ENCODE measurements around the gene SYNPR. TPM values are rescaled to one million over a fixed set of nuclear protein-coding genes. Genes with fewer than 3 reads are reported as not detected.

Gene SYNPR
- total RNA-seq, 1 experiment from 2014 or later, result 0.85 TPM

DNA sequence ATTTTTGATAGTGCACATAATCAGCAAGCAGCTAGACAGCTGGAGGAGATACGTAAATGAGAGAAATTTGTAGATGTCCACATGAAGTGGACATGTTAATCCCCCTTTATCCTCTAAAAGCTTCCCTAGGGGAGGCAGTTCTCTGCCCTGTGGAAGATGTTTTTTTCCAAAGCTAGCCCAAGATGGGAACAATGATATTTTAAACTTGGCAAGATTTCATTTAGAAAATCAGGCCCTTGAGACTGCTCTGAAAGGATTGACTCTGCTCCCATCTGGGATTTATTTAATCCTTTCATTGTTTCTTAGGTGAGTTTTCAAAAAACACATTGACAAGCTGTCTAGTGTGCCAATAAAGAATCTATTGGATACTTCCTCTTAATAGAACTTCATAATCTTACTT, 92.0 kb downstream of the SYNPR start:
- ChIA-PET POLR2A (no interaction called here), CTCF (interaction anchor here (2.2 kb wide), 1 partner anchor 292 kb away, joined by 5 read pairs; no protein-coding TSS in a partner anchor)
- Mint-ChIP-seq H3K4me1 (peaks cover 5% of the 10 kb centered on the region; the same call in 1 of the 2 replicates), H3K9me3 (peaks cover 11% of the 10 kb centered on the region), H3K27ac (no peak overlapping the region), H3K4me3 (no peak overlapping the region), H3K36me3 (peaks cover 3% of the 10 kb centered on the region; the same call in 1 of the 2 replicates), H3K27me3 (ENCODE audit: low read depth) (no peaks in the 10 kb centered on the region)
- TF ChIP-seq NR1H2 (CRISPR knock-in tag; IDR thresholded peaks at IDR 0.05) (no peak), CBFB (CRISPR knock-in tag; IDR thresholded peaks at IDR 0.05; ENCODE audit: low read depth) (no peak), NFE2L1 (CRISPR knock-in tag; IDR thresholded peaks at IDR 0.05) (no peak), GTF2I (CRISPR knock-in tag; conservative IDR thresholded peaks at IDR 0.05) (no peak), FOXJ3 (CRISPR knock-in tag; IDR thresholded peaks at IDR 0.05; ENCODE audit: borderline replicate concordance) (no peak)
- TF ChIP-seq, protein P1, sequence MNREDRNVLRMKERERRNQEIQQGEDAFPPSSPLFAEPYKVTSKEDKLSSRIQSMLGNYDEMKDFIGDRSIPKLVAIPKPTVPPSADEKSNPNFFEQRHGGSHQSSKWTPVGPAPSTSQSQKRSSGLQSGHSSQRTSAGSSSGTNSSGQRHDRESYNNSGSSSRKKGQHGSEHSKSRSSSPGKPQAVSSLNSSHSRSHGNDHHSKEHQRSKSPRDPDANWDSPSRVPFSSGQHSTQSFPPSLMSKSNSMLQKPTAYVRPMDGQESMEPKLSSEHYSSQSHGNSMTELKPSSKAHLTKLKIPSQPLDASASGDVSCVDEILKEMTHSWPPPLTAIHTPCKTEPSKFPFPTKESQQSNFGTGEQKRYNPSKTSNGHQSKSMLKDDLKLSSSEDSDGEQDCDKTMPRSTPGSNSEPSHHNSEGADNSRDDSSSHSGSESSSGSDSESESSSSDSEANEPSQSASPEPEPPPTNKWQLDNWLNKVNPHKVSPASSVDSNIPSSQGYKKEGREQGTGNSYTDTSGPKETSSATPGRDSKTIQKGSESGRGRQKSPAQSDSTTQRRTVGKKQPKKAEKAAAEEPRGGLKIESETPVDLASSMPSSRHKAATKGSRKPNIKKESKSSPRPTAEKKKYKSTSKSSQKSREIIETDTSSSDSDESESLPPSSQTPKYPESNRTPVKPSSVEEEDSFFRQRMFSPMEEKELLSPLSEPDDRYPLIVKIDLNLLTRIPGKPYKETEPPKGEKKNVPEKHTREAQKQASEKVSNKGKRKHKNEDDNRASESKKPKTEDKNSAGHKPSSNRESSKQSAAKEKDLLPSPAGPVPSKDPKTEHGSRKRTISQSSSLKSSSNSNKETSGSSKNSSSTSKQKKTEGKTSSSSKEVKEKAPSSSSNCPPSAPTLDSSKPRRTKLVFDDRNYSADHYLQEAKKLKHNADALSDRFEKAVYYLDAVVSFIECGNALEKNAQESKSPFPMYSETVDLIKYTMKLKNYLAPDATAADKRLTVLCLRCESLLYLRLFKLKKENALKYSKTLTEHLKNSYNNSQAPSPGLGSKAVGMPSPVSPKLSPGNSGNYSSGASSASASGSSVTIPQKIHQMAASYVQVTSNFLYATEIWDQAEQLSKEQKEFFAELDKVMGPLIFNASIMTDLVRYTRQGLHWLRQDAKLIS (CRISPR knock-in tag; IDR thresholded peaks at IDR 0.05; ENCODE audit: borderline replicate concordance), result no peak
- TF ChIP-seq, protein P2, sequence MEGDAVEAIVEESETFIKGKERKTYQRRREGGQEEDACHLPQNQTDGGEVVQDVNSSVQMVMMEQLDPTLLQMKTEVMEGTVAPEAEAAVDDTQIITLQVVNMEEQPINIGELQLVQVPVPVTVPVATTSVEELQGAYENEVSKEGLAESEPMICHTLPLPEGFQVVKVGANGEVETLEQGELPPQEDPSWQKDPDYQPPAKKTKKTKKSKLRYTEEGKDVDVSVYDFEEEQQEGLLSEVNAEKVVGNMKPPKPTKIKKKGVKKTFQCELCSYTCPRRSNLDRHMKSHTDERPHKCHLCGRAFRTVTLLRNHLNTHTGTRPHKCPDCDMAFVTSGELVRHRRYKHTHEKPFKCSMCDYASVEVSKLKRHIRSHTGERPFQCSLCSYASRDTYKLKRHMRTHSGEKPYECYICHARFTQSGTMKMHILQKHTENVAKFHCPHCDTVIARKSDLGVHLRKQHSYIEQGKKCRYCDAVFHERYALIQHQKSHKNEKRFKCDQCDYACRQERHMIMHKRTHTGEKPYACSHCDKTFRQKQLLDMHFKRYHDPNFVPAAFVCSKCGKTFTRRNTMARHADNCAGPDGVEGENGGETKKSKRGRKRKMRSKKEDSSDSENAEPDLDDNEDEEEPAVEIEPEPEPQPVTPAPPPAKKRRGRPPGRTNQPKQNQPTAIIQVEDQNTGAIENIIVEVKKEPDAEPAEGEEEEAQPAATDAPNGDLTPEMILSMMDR (IDR thresholded peaks at IDR 0.05), result no peak
- TF ChIP-seq, protein P3, sequence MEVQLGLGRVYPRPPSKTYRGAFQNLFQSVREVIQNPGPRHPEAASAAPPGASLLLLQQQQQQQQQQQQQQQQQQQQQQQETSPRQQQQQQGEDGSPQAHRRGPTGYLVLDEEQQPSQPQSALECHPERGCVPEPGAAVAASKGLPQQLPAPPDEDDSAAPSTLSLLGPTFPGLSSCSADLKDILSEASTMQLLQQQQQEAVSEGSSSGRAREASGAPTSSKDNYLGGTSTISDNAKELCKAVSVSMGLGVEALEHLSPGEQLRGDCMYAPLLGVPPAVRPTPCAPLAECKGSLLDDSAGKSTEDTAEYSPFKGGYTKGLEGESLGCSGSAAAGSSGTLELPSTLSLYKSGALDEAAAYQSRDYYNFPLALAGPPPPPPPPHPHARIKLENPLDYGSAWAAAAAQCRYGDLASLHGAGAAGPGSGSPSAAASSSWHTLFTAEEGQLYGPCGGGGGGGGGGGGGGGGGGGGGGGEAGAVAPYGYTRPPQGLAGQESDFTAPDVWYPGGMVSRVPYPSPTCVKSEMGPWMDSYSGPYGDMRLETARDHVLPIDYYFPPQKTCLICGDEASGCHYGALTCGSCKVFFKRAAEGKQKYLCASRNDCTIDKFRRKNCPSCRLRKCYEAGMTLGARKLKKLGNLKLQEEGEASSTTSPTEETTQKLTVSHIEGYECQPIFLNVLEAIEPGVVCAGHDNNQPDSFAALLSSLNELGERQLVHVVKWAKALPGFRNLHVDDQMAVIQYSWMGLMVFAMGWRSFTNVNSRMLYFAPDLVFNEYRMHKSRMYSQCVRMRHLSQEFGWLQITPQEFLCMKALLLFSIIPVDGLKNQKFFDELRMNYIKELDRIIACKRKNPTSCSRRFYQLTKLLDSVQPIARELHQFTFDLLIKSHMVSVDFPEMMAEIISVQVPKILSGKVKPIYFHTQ (CRISPR knock-in tag; IDR thresholded peaks at IDR 0.05), result no peak
- TF ChIP-seq, protein P4, sequence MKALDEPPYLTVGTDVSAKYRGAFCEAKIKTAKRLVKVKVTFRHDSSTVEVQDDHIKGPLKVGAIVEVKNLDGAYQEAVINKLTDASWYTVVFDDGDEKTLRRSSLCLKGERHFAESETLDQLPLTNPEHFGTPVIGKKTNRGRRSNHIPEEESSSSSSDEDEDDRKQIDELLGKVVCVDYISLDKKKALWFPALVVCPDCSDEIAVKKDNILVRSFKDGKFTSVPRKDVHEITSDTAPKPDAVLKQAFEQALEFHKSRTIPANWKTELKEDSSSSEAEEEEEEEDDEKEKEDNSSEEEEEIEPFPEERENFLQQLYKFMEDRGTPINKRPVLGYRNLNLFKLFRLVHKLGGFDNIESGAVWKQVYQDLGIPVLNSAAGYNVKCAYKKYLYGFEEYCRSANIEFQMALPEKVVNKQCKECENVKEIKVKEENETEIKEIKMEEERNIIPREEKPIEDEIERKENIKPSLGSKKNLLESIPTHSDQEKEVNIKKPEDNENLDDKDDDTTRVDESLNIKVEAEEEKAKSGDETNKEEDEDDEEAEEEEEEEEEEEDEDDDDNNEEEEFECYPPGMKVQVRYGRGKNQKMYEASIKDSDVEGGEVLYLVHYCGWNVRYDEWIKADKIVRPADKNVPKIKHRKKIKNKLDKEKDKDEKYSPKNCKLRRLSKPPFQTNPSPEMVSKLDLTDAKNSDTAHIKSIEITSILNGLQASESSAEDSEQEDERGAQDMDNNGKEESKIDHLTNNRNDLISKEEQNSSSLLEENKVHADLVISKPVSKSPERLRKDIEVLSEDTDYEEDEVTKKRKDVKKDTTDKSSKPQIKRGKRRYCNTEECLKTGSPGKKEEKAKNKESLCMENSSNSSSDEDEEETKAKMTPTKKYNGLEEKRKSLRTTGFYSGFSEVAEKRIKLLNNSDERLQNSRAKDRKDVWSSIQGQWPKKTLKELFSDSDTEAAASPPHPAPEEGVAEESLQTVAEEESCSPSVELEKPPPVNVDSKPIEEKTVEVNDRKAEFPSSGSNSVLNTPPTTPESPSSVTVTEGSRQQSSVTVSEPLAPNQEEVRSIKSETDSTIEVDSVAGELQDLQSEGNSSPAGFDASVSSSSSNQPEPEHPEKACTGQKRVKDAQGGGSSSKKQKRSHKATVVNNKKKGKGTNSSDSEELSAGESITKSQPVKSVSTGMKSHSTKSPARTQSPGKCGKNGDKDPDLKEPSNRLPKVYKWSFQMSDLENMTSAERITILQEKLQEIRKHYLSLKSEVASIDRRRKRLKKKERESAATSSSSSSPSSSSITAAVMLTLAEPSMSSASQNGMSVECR (CRISPR knock-in tag; IDR thresholded peaks at IDR 0.05; ENCODE audit: borderline replicate concordance), result no peak
- TF ChIP-seq, protein P5, sequence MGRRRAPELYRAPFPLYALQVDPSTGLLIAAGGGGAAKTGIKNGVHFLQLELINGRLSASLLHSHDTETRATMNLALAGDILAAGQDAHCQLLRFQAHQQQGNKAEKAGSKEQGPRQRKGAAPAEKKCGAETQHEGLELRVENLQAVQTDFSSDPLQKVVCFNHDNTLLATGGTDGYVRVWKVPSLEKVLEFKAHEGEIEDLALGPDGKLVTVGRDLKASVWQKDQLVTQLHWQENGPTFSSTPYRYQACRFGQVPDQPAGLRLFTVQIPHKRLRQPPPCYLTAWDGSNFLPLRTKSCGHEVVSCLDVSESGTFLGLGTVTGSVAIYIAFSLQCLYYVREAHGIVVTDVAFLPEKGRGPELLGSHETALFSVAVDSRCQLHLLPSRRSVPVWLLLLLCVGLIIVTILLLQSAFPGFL (CRISPR knock-in tag; IDR thresholded peaks at IDR 0.05; ENCODE audit: borderline replicate concordance), result no peak
- TF ChIP-seq, protein P6, sequence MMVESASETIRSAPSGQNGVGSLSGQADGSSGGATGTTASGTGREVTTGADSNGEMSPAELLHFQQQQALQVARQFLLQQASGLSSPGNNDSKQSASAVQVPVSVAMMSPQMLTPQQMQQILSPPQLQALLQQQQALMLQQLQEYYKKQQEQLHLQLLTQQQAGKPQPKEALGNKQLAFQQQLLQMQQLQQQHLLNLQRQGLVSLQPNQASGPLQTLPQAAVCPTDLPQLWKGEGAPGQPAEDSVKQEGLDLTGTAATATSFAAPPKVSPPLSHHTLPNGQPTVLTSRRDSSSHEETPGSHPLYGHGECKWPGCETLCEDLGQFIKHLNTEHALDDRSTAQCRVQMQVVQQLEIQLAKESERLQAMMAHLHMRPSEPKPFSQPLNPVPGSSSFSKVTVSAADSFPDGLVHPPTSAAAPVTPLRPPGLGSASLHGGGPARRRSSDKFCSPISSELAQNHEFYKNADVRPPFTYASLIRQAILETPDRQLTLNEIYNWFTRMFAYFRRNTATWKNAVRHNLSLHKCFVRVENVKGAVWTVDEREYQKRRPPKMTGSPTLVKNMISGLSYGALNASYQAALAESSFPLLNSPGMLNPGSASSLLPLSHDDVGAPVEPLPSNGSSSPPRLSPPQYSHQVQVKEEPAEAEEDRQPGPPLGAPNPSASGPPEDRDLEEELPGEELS (CRISPR knock-in tag; IDR thresholded peaks at IDR 0.05), result no peak
- TF ChIP-seq, protein P7, sequence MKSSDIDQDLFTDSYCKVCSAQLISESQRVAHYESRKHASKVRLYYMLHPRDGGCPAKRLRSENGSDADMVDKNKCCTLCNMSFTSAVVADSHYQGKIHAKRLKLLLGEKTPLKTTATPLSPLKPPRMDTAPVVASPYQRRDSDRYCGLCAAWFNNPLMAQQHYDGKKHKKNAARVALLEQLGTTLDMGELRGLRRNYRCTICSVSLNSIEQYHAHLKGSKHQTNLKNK (CRISPR knock-in tag; IDR thresholded peaks at IDR 0.05), result no peak
- TF ChIP-seq, protein P8, sequence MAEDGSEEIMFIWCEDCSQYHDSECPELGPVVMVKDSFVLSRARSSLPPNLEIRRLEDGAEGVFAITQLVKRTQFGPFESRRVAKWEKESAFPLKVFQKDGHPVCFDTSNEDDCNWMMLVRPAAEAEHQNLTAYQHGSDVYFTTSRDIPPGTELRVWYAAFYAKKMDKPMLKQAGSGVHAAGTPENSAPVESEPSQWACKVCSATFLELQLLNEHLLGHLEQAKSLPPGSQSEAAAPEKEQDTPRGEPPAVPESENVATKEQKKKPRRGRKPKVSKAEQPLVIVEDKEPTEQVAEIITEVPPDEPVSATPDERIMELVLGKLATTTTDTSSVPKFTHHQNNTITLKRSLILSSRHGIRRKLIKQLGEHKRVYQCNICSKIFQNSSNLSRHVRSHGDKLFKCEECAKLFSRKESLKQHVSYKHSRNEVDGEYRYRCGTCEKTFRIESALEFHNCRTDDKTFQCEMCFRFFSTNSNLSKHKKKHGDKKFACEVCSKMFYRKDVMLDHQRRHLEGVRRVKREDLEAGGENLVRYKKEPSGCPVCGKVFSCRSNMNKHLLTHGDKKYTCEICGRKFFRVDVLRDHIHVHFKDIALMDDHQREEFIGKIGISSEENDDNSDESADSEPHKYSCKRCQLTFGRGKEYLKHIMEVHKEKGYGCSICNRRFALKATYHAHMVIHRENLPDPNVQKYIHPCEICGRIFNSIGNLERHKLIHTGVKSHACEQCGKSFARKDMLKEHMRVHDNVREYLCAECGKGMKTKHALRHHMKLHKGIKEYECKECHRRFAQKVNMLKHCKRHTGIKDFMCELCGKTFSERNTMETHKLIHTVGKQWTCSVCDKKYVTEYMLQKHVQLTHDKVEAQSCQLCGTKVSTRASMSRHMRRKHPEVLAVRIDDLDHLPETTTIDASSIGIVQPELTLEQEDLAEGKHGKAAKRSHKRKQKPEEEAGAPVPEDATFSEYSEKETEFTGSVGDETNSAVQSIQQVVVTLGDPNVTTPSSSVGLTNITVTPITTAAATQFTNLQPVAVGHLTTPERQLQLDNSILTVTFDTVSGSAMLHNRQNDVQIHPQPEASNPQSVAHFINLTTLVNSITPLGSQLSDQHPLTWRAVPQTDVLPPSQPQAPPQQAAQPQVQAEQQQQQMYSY (CRISPR knock-in tag; IDR thresholded peaks at IDR 0.05), result no peak
- DNase-seq (ENCODE audit: low spot score) (no peak), ATAC-seq (no peak)

Measured in WTC11 (cell line).